ENCODE measurements around the gene NFKBIE.
"Not testable (repeated sequence)": the region's sequence is repeated elsewhere in the genome, so short reads cannot be mapped to it uniquely, and the experiment has no call there.

NFKBIE gene, protein sequence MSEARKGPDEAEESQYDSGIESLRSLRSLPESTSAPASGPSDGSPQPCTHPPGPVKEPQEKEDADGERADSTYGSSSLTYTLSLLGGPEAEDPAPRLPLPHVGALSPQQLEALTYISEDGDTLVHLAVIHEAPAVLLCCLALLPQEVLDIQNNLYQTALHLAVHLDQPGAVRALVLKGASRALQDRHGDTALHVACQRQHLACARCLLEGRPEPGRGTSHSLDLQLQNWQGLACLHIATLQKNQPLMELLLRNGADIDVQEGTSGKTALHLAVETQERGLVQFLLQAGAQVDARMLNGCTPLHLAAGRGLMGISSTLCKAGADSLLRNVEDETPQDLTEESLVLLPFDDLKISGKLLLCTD

GRCh38 chr6:44265007-44265721 lies at the start of gene NFKBIE:
Gene NFKBIE (minus strand): TSS chr6:44265551. CDS start chr6:44265346, 205 bp downstream.
- peak; percentile 77 for DNase-seq

DNA sequence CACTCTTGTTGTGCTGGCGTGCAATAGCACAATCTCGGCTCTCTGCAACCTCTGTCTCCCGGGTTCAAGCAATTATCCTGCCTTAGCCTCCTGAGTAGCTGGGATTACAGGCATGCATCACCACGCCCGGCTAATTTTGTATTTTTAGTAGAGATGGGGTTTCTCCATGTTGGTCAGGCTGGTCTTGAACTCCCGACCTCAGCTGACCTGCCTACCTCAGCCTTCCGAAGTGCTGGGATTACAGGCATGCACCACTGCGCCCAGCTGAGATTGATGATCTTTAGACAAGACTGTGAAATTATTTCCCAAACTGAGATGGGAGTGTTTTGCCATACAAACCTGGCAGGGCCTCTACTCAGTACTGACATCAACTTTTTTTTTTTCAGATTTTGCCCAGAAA lies 49.3 kb upstream of the NFKBIE start:
- not testable (repeated sequence) for DNase-seq

- DNase-seq: peak; percentile 83
Observed at GRCh38 chr6:44312901-44313788, 47.8 kb upstream of the NFKBIE start, which contains the start of gene AARS2. Gene AARS2 (minus strand): TSS chr6:44313347. CDS start chr6:44313323, 24 bp downstream.

DNA sequence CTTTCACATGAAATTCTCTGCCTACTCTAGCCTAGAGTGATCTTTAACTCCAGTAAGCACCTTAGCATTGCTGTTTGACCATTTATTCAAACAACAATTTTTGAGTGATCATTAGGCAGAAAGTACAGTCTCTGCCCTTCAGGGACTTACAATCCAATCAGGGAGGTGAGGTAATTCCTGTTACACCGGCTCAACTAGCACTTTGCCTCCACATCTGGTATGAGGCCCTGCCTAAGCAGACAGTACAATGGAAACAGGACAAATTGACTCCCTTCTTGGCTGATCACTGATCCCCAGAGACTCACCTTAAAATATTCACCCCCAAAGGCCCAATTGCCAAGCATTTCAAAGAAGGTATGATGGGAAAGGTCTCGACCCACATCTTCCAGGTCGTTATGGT lies 46.4 kb upstream of the NFKBIE start:
- no peak for DNase-seq

DNA sequence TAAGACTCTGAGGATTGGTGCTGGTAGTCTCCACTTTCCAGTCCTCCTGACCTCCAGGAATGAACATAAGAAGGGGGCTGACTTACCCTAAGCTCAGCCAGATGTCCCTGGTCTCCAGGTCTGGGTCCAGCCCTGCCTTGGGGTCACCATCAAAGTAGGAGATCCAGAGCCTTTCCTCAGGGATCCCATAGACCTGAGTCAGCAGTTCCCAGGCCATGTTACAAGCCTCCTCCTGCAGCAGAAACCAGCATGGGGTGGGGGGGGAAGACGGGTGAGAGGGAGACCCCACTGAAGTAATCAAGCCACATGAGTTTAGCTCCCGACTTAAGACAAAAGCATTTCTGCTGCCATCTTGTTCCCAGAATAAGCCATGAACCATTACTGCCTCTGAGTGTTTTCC lies 46.0 kb upstream of the NFKBIE start:
- DNase-seq: no peak

- no peak for DNase-seq
Observed at GRCh38 chr6:44310241-44310640, 44.9 kb upstream of the NFKBIE start.

- no peak for DNase-seq
Observed at GRCh38 chr6:44309631-44310030, 44.3 kb upstream of the NFKBIE start.

- DNase-seq: no peak
Observed at GRCh38 chr6:44309092-44309491, 43.7 kb upstream of the NFKBIE start.

- DNase-seq: no peak
Observed at GRCh38 chr6:44307217-44307616, 41.9 kb upstream of the NFKBIE start.

- DNase-seq: no peak
Observed at GRCh38 chr6:44306710-44307109, 41.4 kb upstream of the NFKBIE start.

DNA sequence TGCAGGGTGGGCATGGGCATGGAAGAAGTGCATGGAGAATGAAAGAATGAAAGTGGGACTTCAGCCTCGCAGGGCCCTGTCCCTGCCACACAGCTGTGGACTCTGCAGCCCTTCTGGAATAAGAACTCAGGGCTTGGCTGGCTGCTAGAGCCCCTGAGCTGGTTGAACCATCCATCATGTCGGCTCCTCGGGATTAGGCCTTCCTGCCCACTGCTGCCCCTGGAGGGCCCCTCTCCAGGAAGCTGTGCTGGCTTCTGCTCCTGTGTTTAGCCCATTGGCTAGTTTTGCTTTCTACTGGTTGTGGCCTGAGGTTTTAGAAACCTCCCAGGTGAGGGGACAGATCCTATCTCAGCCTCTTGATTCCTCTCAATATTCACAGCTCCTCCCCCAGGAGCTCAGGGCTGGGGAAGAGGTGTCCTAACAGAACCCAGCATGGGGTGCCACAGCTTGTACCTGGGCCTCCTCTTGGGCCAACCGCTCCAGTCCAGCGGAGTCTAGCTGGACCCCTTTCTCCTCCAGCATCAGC lies 39.9 kb upstream of the NFKBIE start:
- no peak for DNase-seq

GRCh38 chr6:44304282-44305199 lies 39.2 kb upstream of the NFKBIE start:
- peak; percentile 53 for DNase-seq

GRCh38 chr6:44303842-44304241 lies 38.5 kb upstream of the NFKBIE start:
- DNase-seq: no peak

DNA sequence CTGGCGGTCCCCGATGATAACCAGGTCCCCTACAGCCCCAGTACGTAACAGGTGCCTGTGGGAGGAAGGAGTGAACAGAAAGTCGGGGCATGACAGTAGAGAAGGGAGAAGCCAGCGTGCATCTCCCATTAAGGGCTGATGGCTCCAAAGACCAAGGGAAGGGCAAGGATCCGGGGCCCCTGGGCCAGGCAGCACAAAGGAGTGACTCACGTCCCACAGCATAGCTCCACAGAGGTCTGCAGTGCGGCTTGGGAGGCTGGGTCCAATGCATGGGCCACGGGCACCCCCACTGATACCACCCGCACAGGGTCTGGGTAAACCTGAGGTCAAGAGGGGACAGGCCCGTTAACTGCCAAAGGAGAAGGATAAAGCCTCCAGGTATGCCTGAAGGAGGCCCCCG lies 37.5 kb upstream of the NFKBIE start:
- DNase-seq: no peak

GRCh38 chr6:44301782-44302564 lies 36.6 kb upstream of the NFKBIE start:
- DNase-seq: no peak

- DNase-seq: no peak
Observed at GRCh38 chr6:44301106-44301505, 35.8 kb upstream of the NFKBIE start.

DNA sequence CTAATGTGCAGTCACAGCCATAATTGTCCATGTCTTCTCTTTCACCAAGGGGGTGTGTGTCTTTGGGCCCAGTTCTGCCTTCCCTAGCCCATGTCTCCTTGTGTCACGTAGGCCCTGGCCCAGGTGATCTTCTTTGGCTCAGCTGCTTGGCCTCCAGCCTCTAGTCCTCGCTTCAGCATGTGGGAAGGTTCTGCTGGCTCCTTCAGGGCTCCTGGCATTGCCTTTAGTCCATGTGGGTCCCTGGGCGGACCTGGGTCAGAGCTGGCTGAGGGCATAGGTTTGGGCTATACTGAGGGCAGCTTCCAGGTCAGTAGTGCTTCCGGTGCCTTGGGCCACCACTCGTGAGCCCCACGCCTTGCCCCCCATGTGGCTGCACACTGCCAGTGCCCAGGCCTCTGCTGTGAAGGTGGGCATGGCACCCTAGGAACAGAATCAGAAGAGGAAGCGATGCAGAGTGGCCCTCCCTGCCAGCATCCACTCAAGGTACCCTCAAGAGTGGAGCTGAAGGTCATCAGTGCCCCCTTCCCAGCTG lies 35.0 kb upstream of the NFKBIE start:
- no peak for DNase-seq

- DNase-seq: no peak
Observed at GRCh38 chr6:44298864-44299263, 33.5 kb upstream of the NFKBIE start.

GRCh38 chr6:44298055-44298803 lies 32.9 kb upstream of the NFKBIE start:
- DNase-seq: no peak

Measured in HCEC 1CT (cell line).